ENCODE measurements around the gene ZNF280A. TPM values are rescaled to one million over a fixed set of nuclear protein-coding genes. Genes with fewer than 3 reads are reported as not detected.
"Not testable (repeated sequence)": the region's sequence is repeated elsewhere in the genome, so short reads cannot be mapped to it uniquely, and the experiment has no call there.

ZNF280A gene
- total RNA-seq, 1 donor from 2014 or later: not detected

- no peaks in the 10 kb centered on the region for H3K4me1 Mint-ChIP-seq (ENCODE audit: unreplicated experiment)
- no peak for TF ChIP-seq CTCF (IDR thresholded peaks at IDR 0.05)
- H3K27me3 Mint-ChIP-seq (ENCODE audit: unreplicated experiment): peaks cover 4% of the 10 kb centered on the region
Measured at GRCh38 chr22:22534604-22535415, 14.7 kb upstream of the ZNF280A start.

GRCh38 chr22:22533863-22534262 is 13.8 kb upstream of the ZNF280A start:
- H3K4me1 Mint-ChIP-seq (ENCODE audit: unreplicated experiment): no peaks in the 10 kb centered on the region
- TF ChIP-seq CTCF (IDR thresholded peaks at IDR 0.05): no peak
- H3K9me3 Mint-ChIP-seq (ENCODE audit: unreplicated experiment): no peaks in the 10 kb centered on the region
- no peak overlapping the region for H3K4me3 Mint-ChIP-seq (ENCODE audit: unreplicated experiment)
- no peak overlapping the region for H3K27ac Mint-ChIP-seq (ENCODE audit: unreplicated experiment)
- no peaks in the 10 kb centered on the region for H3K36me3 Mint-ChIP-seq (ENCODE audit: unreplicated experiment)
- no peak for DNase-seq (ENCODE audit: extremely low spot score, unreplicated experiment)
- H3K27me3 Mint-ChIP-seq (ENCODE audit: unreplicated experiment): peaks cover 4% of the 10 kb centered on the region

More at GRCh38 chr22:22534604-22535415, 14.7 kb upstream of the ZNF280A start:
- Mint-ChIP-seq H3K36me3 (ENCODE audit: unreplicated experiment) (no peaks in the 10 kb centered on the region), H3K27ac (ENCODE audit: unreplicated experiment) (no peak overlapping the region), H3K4me3 (ENCODE audit: unreplicated experiment) (no peak overlapping the region), H3K9me3 (ENCODE audit: unreplicated experiment) (no peaks in the 10 kb centered on the region)
- no peak for DNase-seq (ENCODE audit: extremely low spot score, unreplicated experiment)

DNA sequence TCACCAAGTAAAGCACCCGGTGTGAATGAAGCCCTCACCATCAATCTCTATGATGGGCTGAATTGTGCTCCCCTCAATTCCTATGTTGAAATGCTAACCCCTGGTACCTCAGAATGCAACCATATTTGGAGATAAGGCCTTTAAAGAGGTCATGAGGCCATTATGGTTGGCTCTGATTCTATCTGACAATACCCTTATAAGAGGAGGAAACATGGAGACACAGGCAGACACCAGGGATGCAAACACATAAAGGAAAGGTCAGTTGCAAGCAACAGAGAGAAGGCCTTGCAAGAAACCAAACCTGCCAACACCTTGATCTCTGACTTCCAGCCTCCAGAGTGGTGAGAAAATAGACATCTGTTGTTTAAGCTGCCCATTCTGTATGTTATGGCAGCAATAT is 13.3 kb upstream of the ZNF280A start:
- Mint-ChIP-seq H3K4me1 (ENCODE audit: unreplicated experiment) (no peaks in the 10 kb centered on the region), H3K27ac (ENCODE audit: unreplicated experiment) (no peak overlapping the region), H3K4me3 (ENCODE audit: unreplicated experiment) (no peak overlapping the region), H3K36me3 (ENCODE audit: unreplicated experiment) (no peaks in the 10 kb centered on the region), H3K27me3 (ENCODE audit: unreplicated experiment) (no peaks in the 10 kb centered on the region), H3K9me3 (ENCODE audit: unreplicated experiment) (no peaks in the 10 kb centered on the region)
- TF ChIP-seq CTCF (IDR thresholded peaks at IDR 0.05): no peak
- no peak for DNase-seq (ENCODE audit: extremely low spot score, unreplicated experiment)

DNA sequence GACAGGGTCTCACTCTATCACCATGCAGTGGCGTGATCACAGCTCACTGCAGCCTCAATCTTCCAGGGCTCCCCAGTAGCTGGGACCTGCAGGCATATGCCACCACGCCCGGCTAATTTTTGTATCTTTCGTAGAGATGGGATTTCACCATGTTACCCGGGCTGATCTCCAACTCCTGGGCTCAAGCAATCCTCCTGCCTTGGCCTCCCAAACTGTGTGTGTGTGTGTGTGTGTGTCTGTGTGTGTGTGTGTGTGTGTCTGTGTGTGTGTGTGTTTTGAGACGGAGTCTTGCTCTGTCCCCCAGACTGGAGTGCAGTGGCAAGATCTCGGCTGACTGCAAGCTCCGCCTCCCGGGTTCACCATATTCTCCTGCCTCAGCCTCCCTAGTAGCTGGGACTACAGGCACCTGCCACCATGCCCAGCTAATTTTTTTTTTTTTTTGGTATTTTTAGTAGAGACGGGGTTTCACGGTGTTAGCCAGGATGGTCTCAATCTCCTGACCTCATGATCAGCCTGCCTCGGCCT is 12.5 kb upstream of the ZNF280A start:
- H3K27me3 Mint-ChIP-seq (ENCODE audit: unreplicated experiment); H3K27ac Mint-ChIP-seq (ENCODE audit: unreplicated experiment); DNase-seq (ENCODE audit: extremely low spot score, unreplicated experiment); H3K4me3 Mint-ChIP-seq (ENCODE audit: unreplicated experiment); H3K9me3 Mint-ChIP-seq (ENCODE audit: unreplicated experiment); H3K36me3 Mint-ChIP-seq (ENCODE audit: unreplicated experiment); H3K4me1 Mint-ChIP-seq (ENCODE audit: unreplicated experiment): not testable (repeated sequence)

- TF ChIP-seq CTCF (IDR thresholded peaks at IDR 0.05): no peak
- no peak overlapping the region for H3K27ac Mint-ChIP-seq (ENCODE audit: unreplicated experiment)
- no peak overlapping the region for H3K4me3 Mint-ChIP-seq (ENCODE audit: unreplicated experiment)
- no peaks in the 10 kb centered on the region for H3K9me3 Mint-ChIP-seq (ENCODE audit: unreplicated experiment)
- no peaks in the 10 kb centered on the region for H3K4me1 Mint-ChIP-seq (ENCODE audit: unreplicated experiment)
- H3K27me3 Mint-ChIP-seq (ENCODE audit: unreplicated experiment): peaks cover 2% of the 10 kb centered on the region
- H3K36me3 Mint-ChIP-seq (ENCODE audit: unreplicated experiment): no peaks in the 10 kb centered on the region
- DNase-seq (ENCODE audit: extremely low spot score, unreplicated experiment): no peak
Measured at GRCh38 chr22:22531770-22532546, 11.9 kb upstream of the ZNF280A start.
